Activated CD4-positive, alpha-beta memory T cell treated with anti-CD3 and anti-CD28 coated beads for 36 hours (primary cell): ENCODE data around the gene GCN1. TPM values are rescaled to one million over a fixed set of nuclear protein-coding genes. Genes with fewer than 3 reads are reported as not detected.
A peak's percentile ranks its signal among the peaks of the same experiment; 100 is the strongest.

Experiments used
- CTCF ChIA-PET: fragments of 350-600 bp; sonication (Branson Sonifier 250); formaldehyde crosslinking; loops from one replicate; lab custom pipeline; 2021; ENCODE audit warnings: antibody characterized with exemption, inconsistent platforms; lab: Charles Lee
- POLR2A ChIA-PET: fragments of 350-600 bp; sonication (Branson Sonifier 250); formaldehyde crosslinking; loops from one replicate; lab custom pipeline; 2021; ENCODE audit warnings: antibody characterized with exemption; lab: Charles Lee
- DNase-seq: peaks from one replicate; pipeline ENCODE4 v3.0.0-alpha.2; 2020
- H3K27ac Mint-ChIP-seq: one replicate; pipeline ENCODE4 v1.8.0; 2021; ENCODE audit warnings: mixed read lengths
- H3K27me3 Mint-ChIP-seq: one replicate; pipeline ENCODE4 v1.8.0; 2021; ENCODE audit warnings: mixed read lengths
- H3K36me3 Mint-ChIP-seq: one replicate; pipeline ENCODE4 v1.8.0; 2021; ENCODE audit warnings: mixed read lengths
- H3K4me1 Mint-ChIP-seq: one replicate; pipeline ENCODE4 v1.8.0; 2021; ENCODE audit warnings: low read depth, mixed read lengths
- H3K4me3 Mint-ChIP-seq: one replicate; pipeline ENCODE4 v1.8.0; 2021; ENCODE audit warnings: mild to moderate bottlenecking, mixed read lengths
- H3K9me3 Mint-ChIP-seq: one replicate; pipeline ENCODE4 v1.8.0; 2021; ENCODE audit warnings: mixed read lengths
- intact Hi-C: fragments of 100-400 bp; cut with micrococcal nuclease; formaldehyde crosslinking; loops from one replicate; pipeline ENCODE4 v1.15.1; 2023
- total RNA-seq, 2 experiments: library from RNA; stranded (reverse); gene quantifications; one replicate each; pipeline ENCODE4 v1.2.3, GENCODE V29; 2021

The GCN1 gene
- total RNA-seq, 2 experiments from 2014 or later, result 121 TPM

DNA sequence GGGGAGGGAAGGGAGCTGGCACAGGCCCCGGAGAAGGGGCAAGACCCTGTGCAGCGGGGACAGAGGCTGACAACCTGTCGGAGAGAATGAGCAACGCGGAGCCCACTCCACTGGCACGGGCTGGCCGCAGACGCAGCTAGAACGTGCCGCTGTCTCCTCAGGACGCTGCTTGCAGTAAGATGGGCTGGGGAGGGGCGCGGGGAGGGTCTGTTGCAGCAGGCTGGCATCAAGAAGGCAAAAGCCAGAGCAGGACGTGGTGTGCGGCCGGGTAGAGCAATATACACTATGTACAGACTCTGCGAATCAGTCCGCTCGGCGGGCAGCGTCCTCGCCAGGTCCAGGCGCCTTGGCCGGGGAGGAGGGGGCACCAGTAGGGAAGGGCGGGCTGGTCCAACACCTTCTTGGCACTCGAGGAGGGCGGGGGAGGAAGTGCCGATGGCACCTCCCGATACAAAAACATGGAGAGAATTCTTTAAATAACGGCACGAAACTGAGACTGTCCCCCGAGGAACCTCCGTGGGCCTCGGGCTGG lies 97.8 kb downstream of the GCN1 start:
- peaks cover 10% of the 10 kb centered on the region for H3K36me3 Mint-ChIP-seq
- CTCF ChIA-PET, result interaction anchor here (0.6 to 1.1 kb wide), 2 partner anchors 10 to 11 kb away, joined by 3 to 6 read pairs; no protein-coding TSS in a partner anchor
- intact Hi-C loops, result no loop called here
- POLR2A ChIA-PET, result interaction anchor here (0.8 to 0.9 kb wide), 2 partner anchors 13 to 18 kb away, joined by 3 read pairs; no protein-coding TSS in a partner anchor
- H3K9me3 Mint-ChIP-seq, result no peaks in the 10 kb centered on the region
- no peak overlapping the region for H3K27ac Mint-ChIP-seq
- DNase-seq, result no peak
- H3K4me3 Mint-ChIP-seq, result no peak overlapping the region
- peaks cover 8% of the 10 kb centered on the region for H3K4me1 Mint-ChIP-seq
- no peaks in the 10 kb centered on the region for H3K27me3 Mint-ChIP-seq

DNA sequence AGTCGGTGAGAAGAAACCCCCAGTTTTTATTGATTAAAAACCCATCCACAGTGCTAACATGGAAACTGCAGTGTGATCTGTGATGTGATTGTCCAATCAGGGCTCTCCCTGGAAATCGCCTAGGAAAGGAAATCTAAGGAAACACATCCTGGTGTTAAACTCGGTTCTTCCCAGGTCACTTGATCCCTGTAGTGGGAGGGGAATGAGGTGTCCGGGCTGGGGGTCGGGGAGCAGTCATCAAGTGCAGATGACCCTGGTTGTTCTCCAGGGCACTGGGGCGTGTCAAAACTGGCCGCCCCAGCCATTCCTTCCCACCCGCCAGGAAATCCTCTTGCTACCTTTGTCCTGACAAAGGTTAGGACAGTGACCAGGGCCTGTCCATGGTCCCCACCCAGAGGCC lies 98.8 kb downstream of the GCN1 start:
- no peaks in the 10 kb centered on the region for H3K9me3 Mint-ChIP-seq
- H3K4me3 Mint-ChIP-seq, result no peak overlapping the region
- H3K36me3 Mint-ChIP-seq, result peaks cover 17% of the 10 kb centered on the region
- POLR2A ChIA-PET, result interaction anchor here (0.8 kb wide), 1 partner anchor 14 kb away, joined by 3 read pairs; no protein-coding TSS in a partner anchor
- CTCF ChIA-PET, result no interaction called here
- H3K4me1 Mint-ChIP-seq, result no peaks in the 10 kb centered on the region
- peak overlapping the region; percentile 38 for H3K27ac Mint-ChIP-seq
- no peaks in the 10 kb centered on the region for H3K27me3 Mint-ChIP-seq
- intact Hi-C loops, result no loop called here
- DNase-seq, result no peak

DNA sequence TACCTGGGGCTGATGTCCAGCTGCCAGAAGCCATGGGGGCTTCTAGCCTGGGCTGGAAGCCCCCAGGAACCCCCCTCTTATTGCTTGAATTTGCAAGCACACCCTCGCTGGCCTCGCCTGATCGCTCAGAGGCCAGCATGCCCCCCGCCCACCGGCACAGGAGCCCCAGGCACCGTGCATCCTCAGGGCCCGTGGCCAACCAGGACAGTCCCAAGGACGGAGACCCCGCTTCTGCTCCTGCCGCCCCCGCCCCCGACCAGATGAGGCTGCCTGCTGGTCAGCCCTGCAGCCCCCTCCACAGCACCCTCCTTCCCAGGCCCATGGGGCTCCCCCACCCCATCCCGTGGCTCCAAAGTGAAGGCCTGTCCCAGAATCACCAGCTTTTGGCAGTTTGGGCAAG lies 99.2 kb downstream of the GCN1 start:
- H3K27me3 Mint-ChIP-seq, result no peaks in the 10 kb centered on the region
- no peaks in the 10 kb centered on the region for H3K9me3 Mint-ChIP-seq
- no peak for DNase-seq
- no peak overlapping the region for H3K4me3 Mint-ChIP-seq
- POLR2A ChIA-PET, result no interaction called here
- intact Hi-C loops, result no loop called here
- H3K36me3 Mint-ChIP-seq, result peaks cover 20% of the 10 kb centered on the region
- CTCF ChIA-PET, result no interaction called here
- H3K4me1 Mint-ChIP-seq, result no peaks in the 10 kb centered on the region
- H3K27ac Mint-ChIP-seq, result no peak overlapping the region

DNA sequence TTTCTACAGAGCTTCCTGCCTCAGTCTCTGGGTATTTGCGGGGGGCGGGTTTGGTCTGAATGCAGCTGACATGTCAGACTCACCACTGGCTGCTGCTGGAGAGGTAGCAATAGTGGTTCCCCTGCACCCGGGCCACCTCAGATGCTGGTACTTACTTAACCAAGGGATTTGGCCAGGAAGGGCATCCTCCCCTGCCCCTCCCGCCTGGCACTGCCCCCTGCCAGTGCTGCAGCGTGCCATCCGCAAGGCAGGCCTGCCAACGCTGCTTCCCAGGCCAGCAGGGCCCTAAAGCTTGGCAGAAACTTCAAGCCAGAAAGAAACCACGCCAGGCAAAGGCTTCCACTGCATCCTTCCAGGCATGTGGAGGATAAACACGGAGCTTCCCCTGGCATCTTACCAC lies 100.0 kb downstream of the GCN1 start:
- ChIA-PET CTCF (no interaction called here), POLR2A (interaction anchor here (0.6 to 1.2 kb wide), 3 partner anchors 15 to 105 kb away, joined by 3 to 4 read pairs (median 3); partner anchors contain the start of genes BICDL1 and RAB35)
- peaks cover 28% of the 10 kb centered on the region for H3K36me3 Mint-ChIP-seq
- no peak overlapping the region for H3K4me3 Mint-ChIP-seq
- no peaks in the 10 kb centered on the region for H3K4me1 Mint-ChIP-seq
- intact Hi-C loops, result no loop called here
- H3K27me3 Mint-ChIP-seq, result no peaks in the 10 kb centered on the region
- no peak for DNase-seq
- no peak overlapping the region for H3K27ac Mint-ChIP-seq
- H3K9me3 Mint-ChIP-seq, result no peaks in the 10 kb centered on the region

DNA sequence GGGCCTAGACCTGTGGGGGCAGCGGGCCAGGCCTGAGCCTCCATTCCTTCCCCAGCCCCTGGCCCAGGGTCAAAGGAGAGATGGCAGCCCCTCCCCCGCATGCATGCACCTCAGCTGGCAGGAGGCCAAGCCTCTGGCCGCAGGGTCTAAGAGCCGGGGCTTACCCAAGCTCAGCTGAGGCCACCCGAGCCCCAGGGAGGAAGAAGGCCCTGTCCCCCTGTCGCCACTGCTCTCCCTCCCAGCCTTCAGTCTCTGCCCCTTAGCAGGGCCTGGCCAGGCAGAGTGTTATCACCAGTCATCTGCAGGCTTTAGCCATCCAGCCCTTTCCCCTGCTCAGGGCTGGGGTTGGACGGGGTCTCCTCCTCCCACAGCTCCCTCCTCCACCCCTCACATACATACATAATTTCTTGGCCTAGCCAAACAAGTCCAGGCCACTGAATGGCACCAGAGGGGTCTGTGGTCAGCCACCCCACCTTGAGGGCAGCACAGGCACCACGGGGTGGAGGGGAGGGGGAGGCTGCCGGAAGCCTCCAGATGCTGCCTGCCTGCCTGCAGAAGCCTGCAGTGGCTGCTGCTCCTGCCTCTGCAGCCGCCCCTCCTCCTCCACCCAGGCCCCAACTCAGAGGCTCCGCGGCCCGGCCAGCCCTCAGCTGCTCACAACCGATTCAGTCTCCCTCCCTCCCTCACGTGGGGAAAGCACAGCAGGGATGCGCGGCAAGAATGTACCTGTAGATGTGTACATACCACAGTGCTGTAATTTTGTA lies 100.7 kb downstream of the GCN1 start:
- intact Hi-C loops, result no loop called here
- H3K36me3 Mint-ChIP-seq, result peaks cover 33% of the 10 kb centered on the region
- H3K27me3 Mint-ChIP-seq, result no peaks in the 10 kb centered on the region
- no peaks in the 10 kb centered on the region for H3K9me3 Mint-ChIP-seq
- ChIA-PET POLR2A (interaction anchor here (0.9 to 1.2 kb wide), 2 partner anchors 22 to 104 kb away, joined by 3 read pairs; partner anchors contain the start of genes BICDL1 and RAB35), CTCF (no interaction called here)
- H3K27ac Mint-ChIP-seq, result peak overlapping the region; percentile 42
- no peak overlapping the region for H3K4me3 Mint-ChIP-seq
- DNase-seq, result no peak
- H3K4me1 Mint-ChIP-seq, result no peaks in the 10 kb centered on the region

DNA sequence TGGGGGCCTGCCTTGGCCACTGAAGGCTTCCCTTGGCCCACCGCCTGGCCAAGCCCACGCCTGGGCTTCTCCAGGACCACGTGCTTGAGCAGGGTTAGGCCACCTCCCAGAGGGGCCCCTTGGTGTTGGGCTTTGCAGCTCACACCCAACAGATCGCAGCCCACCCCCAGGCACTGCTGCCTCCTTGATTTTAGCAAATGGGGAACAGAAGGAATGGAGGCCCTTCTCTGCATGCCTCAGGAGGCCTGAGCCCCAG lies 101.3 kb downstream of the GCN1 start:
- ChIA-PET CTCF (no interaction called here), POLR2A (interaction anchor here (1.2 kb wide), 1 partner anchor 104 kb away, joined by 3 read pairs; the partner anchor contains the start of gene BICDL1)
- no peaks in the 10 kb centered on the region for H3K9me3 Mint-ChIP-seq
- no peaks in the 10 kb centered on the region for H3K4me1 Mint-ChIP-seq
- no peak for DNase-seq
- peak overlapping the region; percentile 18 for H3K27ac Mint-ChIP-seq
- intact Hi-C loops, result no loop called here
- H3K4me3 Mint-ChIP-seq, result no peak overlapping the region
- peaks cover 35% of the 10 kb centered on the region for H3K36me3 Mint-ChIP-seq
- no peaks in the 10 kb centered on the region for H3K27me3 Mint-ChIP-seq

DNA sequence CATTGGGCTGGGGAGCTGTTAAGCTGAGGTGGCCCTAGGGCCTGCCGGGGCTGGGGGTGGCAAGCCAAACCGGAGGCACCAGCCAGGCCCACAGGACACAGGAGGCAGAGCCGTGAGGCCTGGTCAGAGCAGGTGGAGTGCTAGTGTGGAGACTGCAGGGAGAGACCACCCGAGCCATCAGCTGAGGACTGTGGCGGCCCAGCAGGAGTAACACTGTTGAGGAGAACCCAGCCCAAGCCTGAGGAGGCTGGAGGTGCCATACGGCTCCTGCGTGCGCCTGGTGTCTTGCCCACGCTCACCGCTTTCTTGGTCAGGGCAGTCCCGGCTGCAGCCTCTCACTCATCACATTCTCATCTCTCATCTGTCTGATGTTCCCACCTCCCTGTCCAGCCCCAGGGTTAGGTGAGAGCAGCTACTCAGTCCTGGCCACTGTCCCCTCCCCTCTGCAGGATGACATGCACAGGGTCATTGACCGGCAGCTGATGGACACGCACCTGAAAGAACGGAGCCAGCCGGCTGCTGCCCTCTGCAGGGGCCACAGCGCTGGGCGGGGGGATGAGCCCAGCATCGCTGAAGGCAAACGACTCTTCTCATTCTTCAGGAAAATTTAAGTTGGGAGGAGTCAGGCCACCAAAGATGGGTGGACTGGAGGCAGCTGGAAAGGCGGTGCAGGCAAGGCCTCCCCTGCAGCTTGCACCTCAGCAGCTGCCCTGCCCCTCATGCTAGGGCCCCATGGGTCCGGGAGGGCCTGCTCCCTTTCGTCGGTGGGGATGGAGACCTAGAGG lies 101.8 kb downstream of the GCN1 start:
- no peaks in the 10 kb centered on the region for H3K27me3 Mint-ChIP-seq
- no peak for DNase-seq
- H3K4me1 Mint-ChIP-seq, result peaks cover 2% of the 10 kb centered on the region
- peaks cover 35% of the 10 kb centered on the region for H3K36me3 Mint-ChIP-seq
- H3K27ac Mint-ChIP-seq, result peak overlapping the region; percentile 52
- intact Hi-C loops, result no loop called here
- ChIA-PET CTCF (no interaction called here), POLR2A (interaction anchor here (0.6 to 1.3 kb wide), 3 partner anchors 26 to 108 kb away, joined by 3 read pairs; partner anchors contain the start of gene RPLP0)
- no peaks in the 10 kb centered on the region for H3K9me3 Mint-ChIP-seq
- H3K4me3 Mint-ChIP-seq, result no peak overlapping the region

DNA sequence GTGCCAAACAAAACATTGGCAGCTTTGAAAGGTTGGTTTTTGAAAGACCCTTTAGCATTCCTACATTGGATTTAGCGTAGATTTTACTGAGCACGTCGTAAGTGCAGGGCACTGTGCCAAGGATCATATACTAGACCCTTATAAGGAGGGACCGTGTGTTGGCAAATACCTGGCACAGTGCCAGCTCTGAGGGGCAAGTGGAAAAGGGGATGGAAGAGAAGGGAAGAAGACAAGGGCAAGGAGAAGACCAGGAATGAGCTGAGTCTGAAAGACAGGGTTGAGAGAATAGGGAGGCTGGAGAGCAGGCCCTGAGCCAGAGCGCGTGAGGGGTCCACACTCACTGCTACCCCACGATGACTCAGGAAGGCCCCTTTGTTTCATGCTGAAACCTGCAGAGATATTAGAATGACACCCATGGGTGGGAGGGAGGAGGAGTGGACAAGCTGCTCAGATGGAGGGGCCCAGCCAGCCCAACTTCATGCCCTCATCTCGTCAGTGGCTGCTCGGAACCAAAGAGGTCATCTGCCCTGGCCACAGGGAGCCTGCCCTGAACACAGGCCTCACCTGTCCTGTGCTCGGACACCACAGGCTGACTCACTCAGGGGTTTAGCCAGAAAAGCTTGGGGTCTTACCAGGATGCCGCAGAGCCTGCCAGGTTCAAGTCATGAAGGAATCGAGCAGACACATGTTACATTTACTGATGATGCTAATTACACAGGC lies 103.0 kb downstream of the GCN1 start:
- CTCF ChIA-PET, result no interaction called here
- H3K9me3 Mint-ChIP-seq, result no peaks in the 10 kb centered on the region
- H3K4me1 Mint-ChIP-seq, result peaks cover 14% of the 10 kb centered on the region
- peak overlapping the region; percentile 43 for H3K27ac Mint-ChIP-seq
- DNase-seq, result no peak
- H3K27me3 Mint-ChIP-seq, result no peaks in the 10 kb centered on the region
- intact Hi-C loops, result no loop called here
- POLR2A ChIA-PET, result interaction anchor here (0.6 to 1.6 kb wide), 5 partner anchors 19 to 200 kb away, joined by 3 to 4 read pairs (median 3); partner anchors contain the start of genes RNU4-2 and RPLP0
- H3K36me3 Mint-ChIP-seq, result peaks cover 43% of the 10 kb centered on the region
- H3K4me3 Mint-ChIP-seq, result no peak overlapping the region

DNA sequence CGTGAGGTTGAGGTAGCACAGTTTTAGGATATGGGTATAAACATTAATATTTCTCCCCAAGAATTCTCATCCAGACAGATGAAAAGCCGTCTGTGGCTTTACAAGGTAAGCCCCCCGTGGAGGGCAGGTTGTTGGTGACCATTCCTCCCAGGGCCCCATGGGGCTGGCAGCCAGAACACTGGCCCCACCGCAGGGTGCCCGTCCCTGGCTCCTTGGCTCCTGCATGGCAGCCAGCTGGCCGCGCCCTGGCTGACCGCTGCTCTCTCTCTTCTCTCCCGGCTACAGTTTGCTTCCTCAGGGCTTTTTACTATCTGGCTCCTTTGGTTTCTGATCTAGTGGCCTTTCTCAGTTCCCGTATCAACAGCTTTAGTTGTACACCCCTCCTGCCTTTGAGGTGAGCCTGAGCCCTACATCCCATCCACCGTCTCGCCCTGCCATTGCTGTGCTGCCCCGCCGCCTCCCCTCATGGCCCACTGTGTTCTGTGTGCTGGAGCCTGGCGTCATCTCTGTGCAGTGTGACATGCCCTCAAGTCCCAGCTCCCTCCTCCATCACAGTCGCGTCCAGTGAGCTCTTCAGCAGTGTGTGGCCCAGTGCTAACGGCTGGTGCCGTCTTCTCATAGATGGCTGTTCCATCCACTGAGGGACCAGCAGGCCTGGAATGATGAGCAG lies 103.8 kb downstream of the GCN1 start:
- intact Hi-C loops, result no loop called here
- peaks cover 20% of the 10 kb centered on the region for H3K4me1 Mint-ChIP-seq
- H3K9me3 Mint-ChIP-seq, result no peaks in the 10 kb centered on the region
- no peak for DNase-seq
- H3K36me3 Mint-ChIP-seq, result peaks cover 40% of the 10 kb centered on the region
- no peak overlapping the region for H3K27ac Mint-ChIP-seq
- H3K4me3 Mint-ChIP-seq, result no peak overlapping the region
- ChIA-PET CTCF (no interaction called here), POLR2A (interaction anchor here (0.9 to 1.6 kb wide), 2 partner anchors 20 to 25 kb away, joined by 3 to 4 read pairs; no protein-coding TSS in a partner anchor)
- H3K27me3 Mint-ChIP-seq, result no peaks in the 10 kb centered on the region

DNA sequence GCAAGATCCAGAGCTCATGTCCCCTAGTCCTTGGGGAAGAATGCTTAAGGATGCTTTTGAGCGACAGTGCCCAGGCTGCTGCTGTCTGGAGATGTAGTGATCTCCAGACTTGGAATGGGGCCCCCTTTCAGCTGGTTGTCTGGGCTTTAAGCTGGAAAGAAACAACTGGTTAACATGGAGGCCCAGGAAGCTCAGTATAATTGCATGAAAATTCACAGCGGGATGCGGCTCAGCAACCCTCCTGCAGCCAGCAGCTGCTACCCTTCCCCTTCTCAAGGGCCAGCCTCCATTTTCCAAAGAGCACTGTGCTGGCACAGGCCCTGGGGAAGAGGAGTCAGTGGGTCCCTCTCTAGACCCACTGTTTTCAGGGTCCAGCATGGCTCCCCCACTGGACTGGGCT lies 104.3 kb downstream of the GCN1 start:
- no peak overlapping the region for H3K27ac Mint-ChIP-seq
- H3K27me3 Mint-ChIP-seq, result no peaks in the 10 kb centered on the region
- H3K4me3 Mint-ChIP-seq, result no peak overlapping the region
- no peak for DNase-seq
- CTCF ChIA-PET, result no interaction called here
- H3K9me3 Mint-ChIP-seq, result no peaks in the 10 kb centered on the region
- peaks cover 26% of the 10 kb centered on the region for H3K4me1 Mint-ChIP-seq
- POLR2A ChIA-PET, result interaction anchor here (1.6 kb wide), 1 partner anchor 25 kb away, joined by 4 read pairs; no protein-coding TSS in a partner anchor
- peaks cover 45% of the 10 kb centered on the region for H3K36me3 Mint-ChIP-seq
- intact Hi-C loops, result no loop called here

DNA sequence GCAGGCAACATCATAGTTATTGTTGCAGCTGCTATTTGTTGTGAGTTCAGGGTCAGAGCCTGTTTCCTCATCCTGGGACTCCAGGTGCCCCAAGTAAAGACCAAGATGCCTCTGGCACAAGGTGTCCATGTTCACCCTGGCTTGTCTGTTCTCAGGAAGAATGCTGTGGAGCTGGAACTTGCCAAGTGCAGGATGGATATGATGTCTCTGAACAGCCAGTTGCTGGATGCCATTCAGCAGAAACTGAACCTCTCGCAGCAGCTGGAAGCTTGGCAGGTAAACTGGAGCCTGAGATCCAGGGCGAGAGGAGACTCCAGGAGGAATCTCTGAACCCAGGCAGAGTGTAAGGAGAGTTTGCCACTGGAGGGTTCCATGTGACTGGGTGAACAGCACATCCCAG lies 104.7 kb downstream of the GCN1 start:
- CTCF ChIA-PET, result no interaction called here
- no peaks in the 10 kb centered on the region for H3K9me3 Mint-ChIP-seq
- DNase-seq, result no peak
- H3K36me3 Mint-ChIP-seq, result peaks cover 48% of the 10 kb centered on the region
- H3K27me3 Mint-ChIP-seq, result no peaks in the 10 kb centered on the region
- no peak overlapping the region for H3K27ac Mint-ChIP-seq
- no peak overlapping the region for H3K4me3 Mint-ChIP-seq
- POLR2A ChIA-PET, result no interaction called here
- intact Hi-C loops, result no loop called here
- H3K4me1 Mint-ChIP-seq, result peaks cover 30% of the 10 kb centered on the region
